ENCODE data around the gene GMDS. TPM values are rescaled to one million over a fixed set of nuclear protein-coding genes. Genes with fewer than 3 reads are reported as not detected.

The GMDS gene
- total RNA-seq, 4 donors from 2014 or later = 3.4 to 7.2 (median 4.6) TPM

- H3K9me3 ChIP-seq = no peaks in the 10 kb centered on the region
- ATAC-seq (peak; percentile 54 to 62), DNase-seq (no peak)
- in situ Hi-C loops (cut with MboI; ENCODE audit: low sequenced_read_pairs in 4 of 4) = loop anchor here in 1 of 4 donors (25.0 kb wide), 1 partner anchor 487 kb away; no protein-coding TSS in a partner anchor
- no peak for TF ChIP-seq POLR2A (IDR thresholded peaks at IDR 0.05)
- TF ChIP-seq CTCF (IDR thresholded peaks at IDR 0.05 in 4 of 5, conservative IDR thresholded peaks at IDR 0.05 in 1 of 5) = no peak
- peaks cover 63 to 78% (median 74%) of the 10 kb centered on the region in 3 donors for H3K27me3 ChIP-seq
- H3K36me3 ChIP-seq = no peaks in the 10 kb centered on the region
- peak overlapping the region in 3 of 4 donors; percentile 44 to 67 (median 58) for H3K27ac ChIP-seq
- intact Hi-C loops (cut with DNase I; ENCODE audit: low total_unique reads) = no loop called here
- H3K4me3 ChIP-seq = peak overlapping the region; percentile 62 to 83 (median 68)
- H3K4me1 ChIP-seq = peaks cover 4 to 9% of the 10 kb centered on the region in 2 donors
Measured at GRCh38 chr6:1624851-1625781, 620.3 kb downstream of the GMDS start.

DNA sequence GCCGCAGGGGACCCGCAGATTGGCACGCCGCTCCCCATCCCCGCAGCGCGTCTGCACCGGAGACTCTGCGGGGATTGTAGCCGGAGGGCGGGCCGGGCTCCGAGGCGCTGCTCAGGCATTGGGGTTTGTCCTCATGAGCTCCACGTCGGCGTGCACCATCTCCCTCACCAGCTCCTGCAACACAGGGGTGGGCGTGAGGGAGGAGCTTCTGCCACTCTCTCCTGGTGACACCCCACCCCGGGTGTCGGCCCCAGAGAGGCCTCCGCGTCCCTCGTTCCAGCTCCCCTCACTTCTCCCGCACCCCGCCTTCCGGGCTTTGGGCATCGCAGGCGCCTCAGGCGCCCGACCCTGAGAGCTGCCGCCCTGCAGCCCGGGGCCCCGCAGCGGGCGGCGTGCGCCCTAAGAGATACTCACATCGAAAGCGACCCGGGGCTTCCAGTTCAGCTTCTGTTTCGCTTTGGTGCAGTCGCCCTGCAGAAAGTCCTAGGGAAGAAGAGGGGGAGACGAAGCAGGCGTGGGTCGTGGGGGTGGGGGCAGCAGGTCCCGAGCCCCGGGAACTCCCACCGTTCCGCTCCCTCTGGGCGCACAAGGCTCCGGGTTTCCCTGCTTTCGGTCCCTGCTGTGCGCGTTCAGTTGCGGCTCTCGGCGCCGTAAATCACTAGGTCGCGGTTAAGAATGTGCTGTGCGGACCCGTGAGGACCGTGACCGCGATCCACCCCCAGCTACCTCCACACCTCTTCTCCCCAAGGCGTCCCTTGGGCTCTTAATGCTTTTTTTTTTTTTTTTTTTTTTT is 621.2 kb downstream of the GMDS start:
- Histone ChIP-seq H3K27ac (peak overlapping the region in 3 of 4 donors; percentile 44 to 67 (median 58)), H3K4me3 (peak overlapping the region; percentile 62 to 83 (median 68)), H3K36me3 (no peaks in the 10 kb centered on the region), H3K9me3 (no peaks in the 10 kb centered on the region), H3K27me3 (peaks cover 71 to 84% (median 80%) of the 10 kb centered on the region in 3 donors), H3K4me1 (peaks cover 4 to 14% of the 10 kb centered on the region in 2 donors)
- no peak for TF ChIP-seq POLR2A (IDR thresholded peaks at IDR 0.05)
- intact Hi-C loops (cut with DNase I; ENCODE audit: low total_unique reads) (no loop called here), in situ Hi-C loops (cut with MboI; ENCODE audit: low sequenced_read_pairs in 4 of 4) (loop anchor here in 1 of 4 donors (25.0 kb wide), 1 partner anchor 488 kb away; no protein-coding TSS in a partner anchor)
- ATAC-seq (peak; percentile 13 to 21), DNase-seq (no peak)

DNA sequence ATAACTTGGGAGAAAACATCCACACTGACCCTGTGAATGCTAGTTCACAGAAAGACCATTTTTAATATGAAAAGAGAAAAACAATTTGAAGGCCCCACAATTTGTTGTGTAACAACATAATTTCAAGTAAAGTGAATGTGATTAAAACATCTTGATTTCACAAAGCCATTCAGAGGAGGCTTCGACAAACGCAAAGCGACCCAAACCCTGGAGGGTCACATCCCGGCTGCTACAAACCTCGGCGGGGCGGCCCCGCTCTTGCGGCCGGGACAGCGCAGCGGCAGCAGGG is 621.7 kb downstream of the GMDS start:
- intact Hi-C loops (cut with DNase I; ENCODE audit: low total_unique reads) (no loop called here), in situ Hi-C loops (cut with MboI; ENCODE audit: low sequenced_read_pairs in 4 of 4) (loop anchor here in 1 of 4 donors (25.0 kb wide), 1 partner anchor 489 kb away; no protein-coding TSS in a partner anchor)
- H3K4me3 ChIP-seq = peak overlapping the region in 1 of 4 donors; percentile 68
- H3K27me3 ChIP-seq = peaks cover 76 to 84% (median 77%) of the 10 kb centered on the region in 3 donors
- ATAC-seq = no peak
- H3K27ac ChIP-seq = no peak overlapping the region
- DNase-seq = no peak
- H3K36me3 ChIP-seq = no peaks in the 10 kb centered on the region
- TF ChIP-seq POLR2A (IDR thresholded peaks at IDR 0.05) (no peak), CTCF (IDR thresholded peaks at IDR 0.05 in 4 of 5, conservative IDR thresholded peaks at IDR 0.05 in 1 of 5) (no peak)
- H3K9me3 ChIP-seq = no peaks in the 10 kb centered on the region
- H3K4me1 ChIP-seq = peaks cover 4 to 14% of the 10 kb centered on the region in 2 donors

- TF ChIP-seq POLR2A (IDR thresholded peaks at IDR 0.05) (no peak), CTCF (IDR thresholded peaks at IDR 0.05 in 4 of 5, conservative IDR thresholded peaks at IDR 0.05 in 1 of 5) (no peak)
- H3K27me3 ChIP-seq = peaks cover 70 to 81% (median 80%) of the 10 kb centered on the region in 3 donors
- ATAC-seq = no peak
- no peak overlapping the region for H3K27ac ChIP-seq
- in situ Hi-C loops (cut with MboI; ENCODE audit: low sequenced_read_pairs in 4 of 4) = loop anchor here in 1 of 4 donors (25.0 kb wide), 1 partner anchor 489 kb away; no protein-coding TSS in a partner anchor
- no peaks in the 10 kb centered on the region for H3K36me3 ChIP-seq
- intact Hi-C loops (cut with DNase I; ENCODE audit: low total_unique reads) = no loop called here
- H3K9me3 ChIP-seq = no peaks in the 10 kb centered on the region
- no peak for DNase-seq
- peaks cover 4 to 14% of the 10 kb centered on the region in 2 donors for H3K4me1 ChIP-seq
- no peak overlapping the region for H3K4me3 ChIP-seq
Measured at GRCh38 chr6:1622851-1623768, 622.3 kb downstream of the GMDS start.

All from gastrocnemius medialis (tissue), 4 donors.